ENCODE measurements around the gene NCAM1. TPM values are rescaled to one million over a fixed set of nuclear protein-coding genes. Genes with fewer than 3 reads are reported as not detected.

NCAM1 gene
- total RNA-seq, 1 donor from 2014 or later = 0.60 TPM

- no peak for ATAC-seq
These were observed 7.9 kb downstream of the NCAM1 start for GRCh38 chr11:112968941-112969713.

- ATAC-seq = no peak
These were observed 10.0 kb downstream of the NCAM1 start for GRCh38 chr11:112971195-112971594.

GRCh38 chr11:112971827-112972226 lies 10.6 kb downstream of the NCAM1 start:
- ATAC-seq = no peak

DNA sequence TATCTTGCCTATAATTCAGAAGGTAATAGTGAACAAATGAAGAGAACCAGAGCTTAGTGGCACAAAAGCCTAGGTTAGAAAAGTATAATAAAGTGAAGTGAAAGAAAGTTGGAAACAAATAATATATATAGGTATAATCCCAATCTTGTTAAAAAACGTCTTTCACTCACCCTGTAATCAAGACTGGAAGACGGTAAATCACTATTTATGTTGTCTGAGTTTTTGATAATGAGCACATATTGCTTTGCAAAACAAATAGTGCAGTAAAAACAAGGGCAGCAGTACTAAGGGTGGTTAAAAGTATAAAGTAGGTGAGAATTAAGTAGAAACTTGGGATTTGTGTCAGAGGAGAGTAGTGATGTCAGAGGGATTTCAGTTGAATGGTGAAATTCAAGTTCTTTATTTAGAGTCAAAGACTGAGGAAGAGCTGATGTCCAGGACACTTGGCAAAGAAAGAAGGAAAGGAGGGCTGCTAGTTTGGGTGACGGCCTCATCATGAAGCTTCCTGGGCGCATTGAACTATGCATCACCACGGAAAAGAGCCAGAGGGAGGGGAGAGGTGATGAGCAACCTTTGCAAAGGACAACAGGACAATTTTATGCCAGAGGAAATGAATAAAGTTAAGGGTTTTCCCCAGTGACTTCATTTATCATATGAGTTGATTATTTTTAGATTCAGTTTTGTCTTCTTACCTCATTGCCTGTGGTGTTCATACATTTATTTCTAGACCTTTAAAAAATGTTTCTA lies 11.4 kb downstream of the NCAM1 start:
- ATAC-seq = no peak

- no peak for ATAC-seq
These were observed 13.8 kb downstream of the NCAM1 start for GRCh38 chr11:112975051-112975450.

- ATAC-seq = no peak
These were observed 14.3 kb downstream of the NCAM1 start for GRCh38 chr11:112975493-112975892.

DNA sequence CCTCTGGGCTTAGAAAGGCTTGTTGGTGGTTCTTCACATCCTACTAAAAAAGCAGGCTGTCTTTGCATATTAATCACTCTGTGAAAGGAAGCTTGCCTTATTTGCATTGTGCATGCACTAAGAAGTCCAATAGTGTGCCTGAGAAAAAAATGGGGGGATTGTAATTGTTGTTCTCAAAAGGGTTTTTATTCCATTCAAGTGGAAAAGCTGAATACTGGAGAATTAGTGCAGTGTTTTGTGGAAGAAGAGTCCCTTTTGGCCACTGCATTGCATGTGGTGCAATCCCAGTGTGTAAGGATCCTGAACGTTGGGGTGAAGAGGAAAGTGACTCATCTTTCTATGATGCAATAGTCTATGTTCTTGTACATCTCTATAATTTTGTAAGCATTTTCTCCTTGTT lies 16.5 kb downstream of the NCAM1 start:
- no peak for ATAC-seq

DNA sequence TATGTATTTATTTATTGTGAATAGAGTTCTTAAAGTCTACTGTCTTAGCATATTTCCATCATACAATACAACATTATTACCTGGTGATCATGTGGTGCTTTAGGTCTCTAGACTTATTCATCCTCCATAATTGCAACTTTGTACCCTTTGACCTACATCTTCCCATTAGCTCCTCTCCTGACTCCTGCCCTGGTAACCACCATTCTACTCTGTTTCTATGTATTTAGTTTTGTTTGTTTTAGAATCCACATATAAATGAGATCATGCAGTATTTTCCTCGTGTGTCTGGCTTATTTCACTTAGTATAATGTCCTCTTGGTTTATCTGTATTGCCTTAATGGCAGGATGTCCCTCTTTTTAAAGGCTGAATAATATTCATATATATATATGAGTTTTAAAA lies 22.7 kb downstream of the NCAM1 start:
- no peak for ATAC-seq

- no peak for ATAC-seq
These were observed 28.0 kb downstream of the NCAM1 start for GRCh38 chr11:112989198-112989597.

GRCh38 chr11:112993808-112994207 lies 32.6 kb downstream of the NCAM1 start:
- ATAC-seq = no peak

GRCh38 chr11:112995423-112996090 lies 34.3 kb downstream of the NCAM1 start:
- no peak for ATAC-seq

GRCh38 chr11:112996994-112997393 lies 35.8 kb downstream of the NCAM1 start:
- ATAC-seq = no peak

- ATAC-seq = no peak
These were observed 36.7 kb downstream of the NCAM1 start for GRCh38 chr11:112997857-112998466.

DNA sequence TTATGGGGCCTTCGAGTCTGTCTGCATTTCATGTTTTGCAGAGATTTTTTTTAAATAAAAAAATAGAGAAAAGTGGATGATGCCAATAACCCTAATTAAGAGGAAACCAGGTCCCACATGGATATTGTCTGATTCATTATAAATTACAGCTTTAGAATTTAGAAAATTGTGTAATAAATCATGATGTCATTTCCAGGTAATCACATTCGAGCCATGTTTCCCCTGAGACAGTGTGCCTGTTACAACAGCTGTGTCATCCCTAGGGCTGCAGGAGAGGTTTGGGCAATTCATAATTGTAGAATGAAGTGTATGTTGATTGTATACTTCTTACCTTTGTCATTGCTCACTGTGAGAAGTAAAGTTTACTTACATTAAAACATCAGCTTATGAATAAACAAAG lies 38.3 kb downstream of the NCAM1 start:
- no peak for ATAC-seq

- ATAC-seq = no peak
These were observed 40.5 kb downstream of the NCAM1 start for GRCh38 chr11:113001709-113002108.

GRCh38 chr11:113006896-113007445 lies 45.8 kb downstream of the NCAM1 start:
- no peak for ATAC-seq

GRCh38 chr11:113014262-113015097 lies 53.3 kb downstream of the NCAM1 start:
- peak; percentile 27 for ATAC-seq

DNA sequence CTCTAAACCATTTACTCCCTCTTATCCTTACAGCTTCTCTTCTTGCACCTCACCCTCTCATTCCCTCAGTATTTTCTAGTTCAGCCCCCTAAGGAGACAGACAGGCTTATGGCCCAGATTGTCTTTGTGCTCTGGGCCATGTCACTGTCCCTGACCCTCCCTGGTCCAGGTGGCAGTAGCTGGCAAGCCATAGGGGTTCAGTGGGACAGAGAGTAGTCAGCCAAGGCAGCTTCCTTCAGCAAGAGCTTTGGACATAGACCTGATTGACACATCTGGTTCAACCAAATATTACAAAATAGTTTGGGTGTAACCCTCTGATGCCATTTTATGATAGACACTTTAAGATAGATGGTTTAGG lies 53.9 kb downstream of the NCAM1 start:
- ATAC-seq = peak; percentile 54

GRCh38 chr11:113016905-113017304 lies 55.7 kb downstream of the NCAM1 start:
- peak; percentile 76 for ATAC-seq

GRCh38 chr11:113018913-113019312 lies 57.7 kb downstream of the NCAM1 start:
- ATAC-seq = no peak

- ATAC-seq = no peak
These were observed 58.5 kb downstream of the NCAM1 start for GRCh38 chr11:113019711-113020110.

DNA sequence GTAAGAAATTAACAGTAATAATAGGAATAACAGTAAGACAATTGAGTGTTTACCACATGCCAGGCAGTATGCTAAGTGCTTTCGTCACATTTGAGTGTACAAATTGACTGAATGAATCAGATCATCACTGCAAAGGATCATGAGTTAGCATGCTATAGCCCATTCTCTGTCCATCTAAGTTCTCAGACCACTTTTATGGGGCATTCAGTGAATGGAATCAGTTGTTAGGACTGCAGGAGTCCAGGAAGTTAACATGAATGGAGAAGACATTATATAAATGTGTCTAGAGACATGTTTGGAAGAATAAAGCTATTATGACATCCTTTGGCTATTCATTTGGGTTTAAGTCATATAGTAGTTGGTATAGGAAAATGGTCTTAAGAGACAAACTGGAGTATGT lies 59.9 kb downstream of the NCAM1 start:
- ATAC-seq = no peak
